CD4-positive, alpha-beta memory T cell (primary cell): ENCODE results near the gene FIGNL2. TPM values are rescaled to one million over a fixed set of nuclear protein-coding genes. Genes with fewer than 3 reads are reported as not detected.

Experiments used
- CTCF ChIA-PET: fragments of 350-600 bp; sonication (Branson Sonifier 250); formaldehyde crosslinking; loops from one replicate; lab custom pipeline; 2021; ENCODE audit warnings: inconsistent platforms; ENCODE audit not compliant: partially characterized antibody; lab: Charles Lee
- POLR2A ChIA-PET: fragments of 350-600 bp; sonication (Branson Sonifier 250); formaldehyde crosslinking; loops from one replicate; lab custom pipeline; 2021; ENCODE audit not compliant: partially characterized antibody; lab: Charles Lee
- DNase-seq, 5 donors: peaks; one replicate each; pipeline versions ENCODE4 v3.0.0 to v3.0.0-alpha.2; 2020 to 2022; ENCODE audit warnings: mixed read lengths in 1 of 5
- H3K27ac ChIP-seq: one replicate; pipeline ENCODE4 v1.7.0; 2013; ENCODE audit warnings: low read depth, low read length
- H3K27me3 ChIP-seq: 2 replicates; pipeline ENCODE4 v1.7.0; 2013; ENCODE audit warnings: mild to moderate bottlenecking, low read length, moderate library complexity; ENCODE audit not compliant: insufficient read depth
- H3K36me3 ChIP-seq: 2 replicates; pipeline ENCODE4 v1.7.0; 2013; ENCODE audit warnings: mild to moderate bottlenecking, low read length, moderate library complexity; ENCODE audit not compliant: insufficient read depth
- H3K4me1 ChIP-seq: 2 replicates; pipeline ENCODE4 v1.7.0; 2013; ENCODE audit warnings: mild to moderate bottlenecking, low read length, moderate library complexity; ENCODE audit not compliant: insufficient read depth
- H3K4me3 ChIP-seq, 2 donors: one replicate each; pipeline ENCODE4 v1.7.0; 2013; ENCODE audit warnings: low read length in 2 of 2, mild to moderate bottlenecking in 1 of 2
- H3K9me3 ChIP-seq, 2 donors: one replicate each; pipeline ENCODE4 v1.7.0; 2013; ENCODE audit warnings: low read length in 2 of 2, control low read depth in 1 of 2; ENCODE audit not compliant: control insufficient read depth in 1 of 2
- H3K27ac Mint-ChIP-seq, 7 donors: one replicate each; pipeline ENCODE4 v1.8.0; 2020 to 2021; ENCODE audit warnings: mixed read lengths in 7 of 7, mild to moderate bottlenecking in 6 of 7, inconsistent platforms in 3 of 7, moderate library complexity in 3 of 7
- H3K27me3 Mint-ChIP-seq, 2 donors: one replicate each; pipeline ENCODE4 v1.8.0; 2020 to 2021; ENCODE audit warnings: mixed read lengths in 2 of 2
- H3K36me3 Mint-ChIP-seq, 2 donors: one replicate each; pipeline ENCODE4 v1.8.0; 2020 to 2021; ENCODE audit warnings: mixed read lengths in 2 of 2, inconsistent platforms in 1 of 2, mild to moderate bottlenecking in 1 of 2
- H3K4me1 Mint-ChIP-seq, 4 donors: one replicate each; pipeline ENCODE4 v1.8.0; 2020 to 2021; ENCODE audit warnings: mixed read lengths in 4 of 4, mild to moderate bottlenecking in 1 of 4
- H3K4me3 Mint-ChIP-seq, 8 donors: one replicate each; pipeline ENCODE4 v1.8.0; 2020 to 2021; ENCODE audit warnings: mixed read lengths in 8 of 8, mild to moderate bottlenecking in 7 of 8, moderate library complexity in 6 of 8, inconsistent platforms in 3 of 8
- H3K9me3 Mint-ChIP-seq, 8 donors: one replicate each; pipeline ENCODE4 v1.8.0; 2020 to 2021; ENCODE audit warnings: mixed read lengths in 8 of 8, mild to moderate bottlenecking in 5 of 8, inconsistent platforms in 3 of 8, moderate library complexity in 1 of 8
- intact Hi-C: fragments of 100-400 bp; cut with micrococcal nuclease; formaldehyde crosslinking; loops from one replicate; pipeline ENCODE4 v1.15.1; 2023
- polyA plus RNA-seq, 2 donors: library from polyadenylated mRNA; unstranded; fragments of 300-500 nt; fragmentation: Illumina TruSeq; gene quantifications; one replicate each; pipeline ENCODE4 v1.2.3, GENCODE V29; 2021
- total RNA-seq, 2 experiments: library from RNA; stranded (reverse); gene quantifications; one replicate each; pipeline ENCODE4 v1.2.3, GENCODE V29; 2021

FIGNL2 gene
- total and polyA plus RNA-seq, 4 experiments from 2014 or later = 0.10 to 1.5 (median 1.2) TPM; not detected in 1

DNA sequence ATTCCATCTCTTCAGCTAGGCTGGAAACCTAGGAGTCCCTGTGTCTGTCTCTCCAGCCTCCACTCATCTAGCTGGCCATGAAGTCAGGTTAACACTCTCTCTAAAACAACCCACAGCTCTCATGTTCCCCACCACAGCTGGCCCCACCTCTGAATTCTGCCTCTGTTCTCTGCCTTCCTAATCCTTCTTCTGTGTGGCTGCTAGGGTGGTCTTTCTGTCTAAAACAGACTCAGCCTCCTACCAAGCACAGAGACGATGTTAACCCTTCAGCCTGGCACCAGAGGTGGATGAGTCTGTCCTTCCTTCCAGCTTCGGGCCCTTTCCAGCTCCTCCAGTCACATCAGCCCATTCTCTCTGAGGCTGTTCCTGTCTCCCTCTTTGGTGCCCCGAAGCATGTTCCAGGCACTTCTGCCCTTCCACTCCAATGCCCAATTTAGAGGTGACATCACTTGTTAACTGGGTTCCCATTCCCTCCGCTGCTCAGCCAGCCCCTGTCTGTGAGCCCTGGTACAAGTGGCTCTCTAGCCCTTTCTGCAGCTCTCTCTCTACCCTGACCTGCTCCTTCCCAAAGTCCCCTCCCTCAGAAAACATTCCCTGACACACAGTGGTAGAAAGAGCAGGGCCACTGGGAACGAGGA, 9.1 kb downstream of the FIGNL2 start:
- Mint-ChIP-seq H3K27ac (no peak overlapping the region), H3K9me3 (no peaks in the 10 kb centered on the region), H3K36me3 (no peaks in the 10 kb centered on the region), H3K27me3 (peaks cover 28 to 45% of the 10 kb centered on the region in 2 donors), H3K4me1 (no peaks in the 10 kb centered on the region), H3K4me3 (no peak overlapping the region)
- Histone ChIP-seq H3K27me3 (no peaks in the 10 kb centered on the region), H3K4me1 (no peaks in the 10 kb centered on the region), H3K27ac (no peak overlapping the region), H3K9me3 (no peaks in the 10 kb centered on the region), H3K4me3 (no peak overlapping the region), H3K36me3 (no peaks in the 10 kb centered on the region)
- CTCF ChIA-PET = no interaction called here
- no peak for DNase-seq
- intact Hi-C loops = no loop called here
- POLR2A ChIA-PET = no interaction called here

DNA sequence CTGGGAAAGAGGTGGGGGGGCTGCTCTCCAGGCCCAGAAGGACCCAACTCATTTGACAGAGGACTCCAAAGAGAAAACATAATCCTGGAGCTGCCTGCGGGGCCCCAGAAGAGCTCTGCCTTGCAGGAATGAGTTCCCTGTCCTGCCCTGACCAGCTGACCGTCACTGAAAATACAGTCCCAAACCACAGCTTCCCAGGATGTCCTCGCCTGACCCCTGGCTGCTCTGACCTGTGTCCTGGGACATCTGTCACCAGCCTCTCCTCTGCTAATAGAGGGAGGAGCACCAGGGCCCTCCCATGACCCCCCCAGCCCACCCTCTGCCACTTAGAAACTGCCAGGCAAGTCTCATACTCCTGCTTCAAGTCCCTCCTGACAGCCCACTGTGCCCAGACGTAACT, 9.8 kb downstream of the FIGNL2 start:
- Mint-ChIP-seq H3K36me3 (no peaks in the 10 kb centered on the region), H3K27me3 (peaks cover 24 to 41% of the 10 kb centered on the region in 2 donors), H3K4me1 (peaks cover 0 to 3% (median 0%) of the 10 kb centered on the region in 4 donors), H3K4me3 (no peak overlapping the region), H3K27ac (no peak overlapping the region), H3K9me3 (no peaks in the 10 kb centered on the region)
- intact Hi-C loops = no loop called here
- CTCF ChIA-PET = no interaction called here
- Histone ChIP-seq H3K27ac (no peak overlapping the region), H3K4me3 (no peak overlapping the region), H3K27me3 (no peaks in the 10 kb centered on the region), H3K9me3 (no peaks in the 10 kb centered on the region), H3K4me1 (no peaks in the 10 kb centered on the region), H3K36me3 (no peaks in the 10 kb centered on the region)
- POLR2A ChIA-PET = interaction anchor here (0.8 kb wide), 1 partner anchor 30 kb away, joined by 3 read pairs; no protein-coding TSS in a partner anchor
- DNase-seq = no peak

- H3K4me3 Mint-ChIP-seq = no peak overlapping the region
- H3K9me3 ChIP-seq = no peaks in the 10 kb centered on the region
- no peaks in the 10 kb centered on the region for H3K36me3 Mint-ChIP-seq
- H3K9me3 Mint-ChIP-seq = no peaks in the 10 kb centered on the region
- ChIA-PET CTCF (no interaction called here), POLR2A (interaction anchor here (0.8 kb wide), 1 partner anchor 31 kb away, joined by 3 read pairs; no protein-coding TSS in a partner anchor)
- H3K27me3 Mint-ChIP-seq = peaks cover 24 to 37% of the 10 kb centered on the region in 2 donors
- DNase-seq = no peak
- no peak overlapping the region for H3K4me3 ChIP-seq
- peaks cover 4% of the 10 kb centered on the region for H3K4me1 ChIP-seq
- intact Hi-C loops = no loop called here
- no peak overlapping the region for H3K27ac ChIP-seq
- H3K27me3 ChIP-seq = no peaks in the 10 kb centered on the region
- peaks cover 5 to 7% (median 7%) of the 10 kb centered on the region in 4 donors for H3K4me1 Mint-ChIP-seq
- H3K36me3 ChIP-seq = no peaks in the 10 kb centered on the region
- H3K27ac Mint-ChIP-seq = no peak overlapping the region
Observed at GRCh38 chr12:51838036-51838435, 10.5 kb downstream of the FIGNL2 start.

DNA sequence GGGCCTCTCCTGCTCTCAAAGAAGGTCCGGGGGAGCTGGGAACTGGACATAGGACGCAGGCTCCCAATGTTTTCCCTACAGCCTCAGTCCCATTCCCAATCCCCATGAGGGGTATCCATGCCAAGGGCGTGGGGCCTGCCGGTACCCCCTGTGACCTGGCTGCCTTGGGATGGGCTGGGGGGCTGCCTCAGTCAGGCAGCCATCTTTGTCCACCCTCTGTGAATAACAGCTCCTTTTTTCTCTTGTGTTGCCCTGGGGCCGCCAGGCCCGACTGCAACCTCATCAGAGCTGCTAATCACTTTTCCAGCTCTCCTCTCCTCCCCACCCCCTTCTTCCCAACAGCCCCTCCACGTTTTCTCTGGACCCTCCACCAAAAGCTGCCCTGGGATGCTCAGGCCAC, 11.2 kb downstream of the FIGNL2 start:
- H3K36me3 Mint-ChIP-seq = no peaks in the 10 kb centered on the region
- H3K4me3 Mint-ChIP-seq = no peak overlapping the region
- Histone ChIP-seq H3K27me3 (no peaks in the 10 kb centered on the region), H3K36me3 (no peaks in the 10 kb centered on the region), H3K4me1 (peaks cover 12% of the 10 kb centered on the region), H3K27ac (no peak overlapping the region), H3K4me3 (no peak overlapping the region), H3K9me3 (no peaks in the 10 kb centered on the region)
- no peaks in the 10 kb centered on the region for H3K9me3 Mint-ChIP-seq
- intact Hi-C loops = no loop called here
- H3K27me3 Mint-ChIP-seq = peaks cover 30 to 38% of the 10 kb centered on the region in 2 donors
- POLR2A ChIA-PET = no interaction called here
- peaks cover 11 to 14% (median 13%) of the 10 kb centered on the region in 4 donors for H3K4me1 Mint-ChIP-seq
- CTCF ChIA-PET = interaction anchor here (0.6 kb wide), 1 partner anchor 18 kb away, joined by 3 read pairs; no protein-coding TSS in a partner anchor
- no peak for DNase-seq
- peak overlapping the region in 1 of 7 donors; percentile 57 for H3K27ac Mint-ChIP-seq

- Histone ChIP-seq H3K36me3 (no peaks in the 10 kb centered on the region), H3K4me3 (no peak overlapping the region), H3K27me3 (no peaks in the 10 kb centered on the region), H3K4me1 (peaks cover 13% of the 10 kb centered on the region), H3K27ac (no peak overlapping the region), H3K9me3 (no peaks in the 10 kb centered on the region)
- peaks cover 12 to 16% (median 15%) of the 10 kb centered on the region in 4 donors for H3K4me1 Mint-ChIP-seq
- CTCF ChIA-PET = interaction anchor here (0.6 kb wide), 1 partner anchor 18 kb away, joined by 3 read pairs; no protein-coding TSS in a partner anchor
- H3K4me3 Mint-ChIP-seq = no peak overlapping the region
- intact Hi-C loops = no loop called here
- POLR2A ChIA-PET = no interaction called here
- no peak overlapping the region for H3K27ac Mint-ChIP-seq
- DNase-seq = no peak
- H3K27me3 Mint-ChIP-seq = peaks cover 28 to 39% of the 10 kb centered on the region in 2 donors
- no peaks in the 10 kb centered on the region for H3K9me3 Mint-ChIP-seq
- H3K36me3 Mint-ChIP-seq = no peaks in the 10 kb centered on the region
Observed at GRCh38 chr12:51836827-51837173, 11.7 kb downstream of the FIGNL2 start.

- Histone ChIP-seq H3K9me3 (no peaks in the 10 kb centered on the region), H3K4me1 (peaks cover 13% of the 10 kb centered on the region), H3K36me3 (no peaks in the 10 kb centered on the region), H3K4me3 (no peak overlapping the region), H3K27me3 (no peaks in the 10 kb centered on the region), H3K27ac (no peak overlapping the region)
- no peak for DNase-seq
- ChIA-PET POLR2A (no interaction called here), CTCF (no interaction called here)
- Mint-ChIP-seq H3K9me3 (no peaks in the 10 kb centered on the region), H3K36me3 (no peaks in the 10 kb centered on the region), H3K4me1 (peaks cover 12 to 16% (median 15%) of the 10 kb centered on the region in 4 donors), H3K27ac (no peak overlapping the region), H3K4me3 (no peak overlapping the region), H3K27me3 (peaks cover 24 to 37% of the 10 kb centered on the region in 2 donors)
- intact Hi-C loops = no loop called here
Observed at GRCh38 chr12:51836041-51836826, 12.3 kb downstream of the FIGNL2 start.

DNA sequence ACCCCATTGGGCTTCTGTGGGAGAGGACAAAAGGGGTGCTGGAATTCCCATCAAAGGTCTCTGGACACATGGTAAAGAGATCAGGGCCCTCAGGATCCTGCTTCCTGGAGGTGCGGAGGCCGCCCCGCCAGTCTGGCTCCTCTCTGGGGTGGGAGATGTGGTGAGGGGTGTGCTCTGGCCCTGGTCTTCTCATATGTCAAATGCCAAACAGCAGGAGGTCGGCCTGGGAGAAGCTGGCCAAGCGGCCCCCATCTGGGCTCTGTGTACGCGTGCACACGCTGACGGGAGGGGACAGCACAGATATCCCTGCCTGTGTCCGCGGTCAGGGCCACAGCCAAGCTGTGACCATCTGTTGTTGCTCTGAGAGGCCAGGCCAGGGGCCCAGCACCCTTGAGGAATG, 14.1 kb downstream of the FIGNL2 start:
- no peaks in the 10 kb centered on the region for H3K9me3 Mint-ChIP-seq
- no peak overlapping the region for H3K4me3 Mint-ChIP-seq
- intact Hi-C loops = no loop called here
- no peak overlapping the region for H3K27ac Mint-ChIP-seq
- no peak for DNase-seq
- no peak overlapping the region for H3K4me3 ChIP-seq
- no peaks in the 10 kb centered on the region for H3K36me3 Mint-ChIP-seq
- no peak overlapping the region for H3K27ac ChIP-seq
- no peaks in the 10 kb centered on the region for H3K9me3 ChIP-seq
- H3K4me1 ChIP-seq = peaks cover 13% of the 10 kb centered on the region
- ChIA-PET POLR2A (no interaction called here), CTCF (no interaction called here)
- no peaks in the 10 kb centered on the region for H3K36me3 ChIP-seq
- peaks cover 12 to 16% (median 15%) of the 10 kb centered on the region in 4 donors for H3K4me1 Mint-ChIP-seq
- H3K27me3 ChIP-seq = no peaks in the 10 kb centered on the region
- H3K27me3 Mint-ChIP-seq = peaks cover 25 to 33% of the 10 kb centered on the region in 2 donors
